HG03135 (cell line): ENCODE results near the gene UHRF1.

ENCODE experiments used
- ATAC-seq: cut with Tn5 transposase; IDR thresholded peaks from one replicate; pipeline ENCODE4 v1.9.1; 2021; ENCODE audit warnings: mild to moderate bottlenecking, moderate library complexity; ENCODE audit not compliant: unreplicated experiment

The UHRF1 gene

GRCh38 chr19:4986471-4986891 is 77.2 kb downstream of the UHRF1 start:
- ATAC-seq, result no peak

GRCh38 chr19:4987256-4987655 is 78.0 kb downstream of the UHRF1 start:
- no peak for ATAC-seq

- ATAC-seq, result no peak
These were observed 78.5 kb downstream of the UHRF1 start for GRCh38 chr19:4987692-4988370.

- no peak for ATAC-seq
These were observed 79.5 kb downstream of the UHRF1 start for GRCh38 chr19:4988770-4989251.

- no peak for ATAC-seq
These were observed 81.0 kb downstream of the UHRF1 start for GRCh38 chr19:4990306-4990705.

GRCh38 chr19:4991538-4991937 is 82.2 kb downstream of the UHRF1 start:
- ATAC-seq, result no peak

- no peak for ATAC-seq
These were observed 82.8 kb downstream of the UHRF1 start for GRCh38 chr19:4991996-4992698.

- no peak for ATAC-seq
These were observed 84.4 kb downstream of the UHRF1 start for GRCh38 chr19:4993683-4994082.

- no peak for ATAC-seq
These were observed 87.4 kb downstream of the UHRF1 start for GRCh38 chr19:4996701-4997100.

- ATAC-seq, result no peak
These were observed 88.0 kb downstream of the UHRF1 start for GRCh38 chr19:4997297-4997696.

- ATAC-seq, result no peak
These were observed 90.9 kb downstream of the UHRF1 start for GRCh38 chr19:5000120-5000611.

- no peak for ATAC-seq
These were observed 92.3 kb downstream of the UHRF1 start for GRCh38 chr19:5001615-5002014.

- no peak for ATAC-seq
These were observed 92.8 kb downstream of the UHRF1 start for GRCh38 chr19:5002143-5002542.

GRCh38 chr19:5003781-5004180 is 94.5 kb downstream of the UHRF1 start:
- no peak for ATAC-seq

- ATAC-seq, result no peak
These were observed 95.8 kb downstream of the UHRF1 start for GRCh38 chr19:5005096-5005495.

- no peak for ATAC-seq
These were observed 96.9 kb downstream of the UHRF1 start for GRCh38 chr19:5006201-5006600.

- no peak for ATAC-seq
These were observed 97.5 kb downstream of the UHRF1 start for GRCh38 chr19:5006821-5007220.
